ENCODE results near the gene CORIN.

Gene CORIN

DNA sequence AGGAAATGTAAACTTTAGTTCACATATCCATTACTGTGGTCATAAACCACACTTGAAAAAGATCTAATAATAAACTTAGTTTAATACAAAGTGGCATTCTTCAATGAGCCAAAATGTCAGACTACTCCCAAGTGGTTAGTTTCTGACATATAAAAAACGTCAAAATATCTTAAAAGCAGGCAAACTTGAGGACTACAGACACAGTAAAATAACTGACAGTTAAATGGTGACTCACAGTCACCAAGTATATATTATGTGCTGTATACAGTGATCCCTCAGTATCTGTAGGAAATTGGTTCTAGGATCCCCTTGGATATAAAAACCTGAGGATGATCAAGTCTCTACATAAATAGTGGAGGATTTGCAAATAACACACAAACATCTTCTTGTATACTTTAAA lies 11.6 kb upstream of the CORIN start:
- CTCF ChIA-PET: no interaction called here

DNA sequence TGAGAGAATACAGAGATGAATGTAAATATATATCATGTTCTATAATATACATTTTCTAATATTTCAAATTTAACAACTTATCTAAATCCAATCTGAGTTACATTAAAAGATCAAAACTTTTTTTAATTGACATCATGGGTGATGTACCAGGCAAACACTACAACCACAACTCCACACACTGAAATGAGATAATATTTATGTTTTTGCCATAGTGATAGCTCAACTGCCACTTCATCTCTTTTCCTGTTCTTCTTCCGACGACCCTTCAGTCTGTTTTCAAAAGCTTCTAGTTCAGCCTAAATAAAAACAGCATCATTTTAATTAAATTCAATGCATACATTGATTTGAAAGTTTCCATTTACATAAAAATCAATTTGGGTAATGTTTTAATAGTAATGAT lies 10.2 kb upstream of the CORIN start:
- peak in 2 of 3 donors; percentile 53 to 65 for DNase-seq
- WGBS (ENCODE audit: insufficient coverage): no CpG with 5 or more reads among the region's 2 CpGs
- peaks cover 3 to 17% (median 11%) of the 10 kb centered on the region in 4 experiments for H3K36me3 ChIP-seq (ENCODE audit: control insufficient read depth in 4 of 4, insufficient read depth in 4 of 4, low read length in 3 of 4)
- ChIA-PET POLR2A (no interaction called here), CTCF (interaction anchor here (0.9 to 1.2 kb wide), 2 partner anchors 8 to 11 kb away, joined by 3 to 4 read pairs; no protein-coding TSS in a partner anchor)
- no peaks in the 10 kb centered on the region for H3K27me3 ChIP-seq (replicated peaks in 2 of 5; ENCODE audit: control insufficient read depth in 4 of 5, insufficient read depth in 5 of 5, low read length in 4 of 5)
- no peaks in the 10 kb centered on the region for H3K4me1 ChIP-seq (ENCODE audit: control extremely low read depth in 1 of 4, control insufficient read depth in 4 of 4, insufficient read depth in 4 of 4, low read length in 3 of 4)
- H3K9me3 ChIP-seq (ENCODE audit: control extremely low read depth in 1 of 5, control insufficient read depth in 4 of 5, insufficient read depth in 2 of 5, low read depth in 1 of 5, low read length in 4 of 5): no peaks in the 10 kb centered on the region
- no peak overlapping the region for H3K27ac ChIP-seq (ENCODE audit: insufficient read depth in 1 of 2, low read depth in 1 of 2, low read length in 2 of 2, poor library complexity in 1 of 2, severe bottlenecking in 2 of 2)
- H3K4me3 ChIP-seq (ENCODE audit: control insufficient read depth in 1 of 7, extremely low read depth in 1 of 7, insufficient read depth in 4 of 7, low read depth in 2 of 7, low read length in 6 of 7): no peak overlapping the region

More for the DNA sequence above, 11.6 kb upstream of the CORIN start:
- H3K4me1 ChIP-seq (ENCODE audit: control extremely low read depth in 1 of 4, control insufficient read depth in 4 of 4, insufficient read depth in 4 of 4, low read length in 3 of 4): no peaks in the 10 kb centered on the region
- POLR2A ChIA-PET: no interaction called here
- WGBS (ENCODE audit: insufficient coverage): no CpG with 5 or more reads among the region's 1 CpG
- no peak overlapping the region for H3K27ac ChIP-seq (ENCODE audit: insufficient read depth in 1 of 2, low read depth in 1 of 2, low read length in 2 of 2, poor library complexity in 1 of 2, severe bottlenecking in 2 of 2)
- no peaks in the 10 kb centered on the region for H3K27me3 ChIP-seq (replicated peaks in 2 of 5; ENCODE audit: control insufficient read depth in 4 of 5, insufficient read depth in 5 of 5, low read length in 4 of 5)
- no peak for DNase-seq
- no peaks in the 10 kb centered on the region for H3K9me3 ChIP-seq (ENCODE audit: control extremely low read depth in 1 of 5, control insufficient read depth in 4 of 5, insufficient read depth in 2 of 5, low read depth in 1 of 5, low read length in 4 of 5)
- peaks cover 4 to 24% (median 15%) of the 10 kb centered on the region in 4 experiments for H3K36me3 ChIP-seq (ENCODE audit: control insufficient read depth in 4 of 4, insufficient read depth in 4 of 4, low read length in 3 of 4)
- H3K4me3 ChIP-seq (ENCODE audit: control insufficient read depth in 1 of 7, extremely low read depth in 1 of 7, insufficient read depth in 4 of 7, low read depth in 2 of 7, low read length in 6 of 7): no peak overlapping the region

DNA sequence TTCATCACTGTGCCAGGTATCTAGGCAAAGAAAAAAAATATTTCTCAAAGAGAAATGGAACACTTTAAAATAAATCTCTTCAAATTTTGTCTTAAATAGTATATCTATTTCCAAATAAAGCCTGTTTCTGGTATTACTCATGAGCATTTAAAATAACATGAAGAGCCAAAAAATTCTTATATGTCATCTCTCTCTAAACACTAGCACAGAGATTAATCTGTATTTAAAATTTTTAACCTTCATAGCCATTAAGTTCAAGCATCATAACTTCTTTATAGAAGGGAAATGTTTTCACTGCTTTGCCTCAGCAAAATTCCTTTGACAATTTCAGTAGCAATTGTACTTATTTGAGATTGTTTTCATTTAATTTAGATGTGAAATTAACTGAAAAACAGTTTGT lies 5.1 kb upstream of the CORIN start:
- DNase-seq: no peak
- CTCF ChIA-PET: interaction anchor here (1.3 to 9.5 kb wide), 2 partner anchors 10 to 136 kb away, joined by 3 to 109 read pairs; no protein-coding TSS in a partner anchor
- POLR2A ChIA-PET: no interaction called here

DNA sequence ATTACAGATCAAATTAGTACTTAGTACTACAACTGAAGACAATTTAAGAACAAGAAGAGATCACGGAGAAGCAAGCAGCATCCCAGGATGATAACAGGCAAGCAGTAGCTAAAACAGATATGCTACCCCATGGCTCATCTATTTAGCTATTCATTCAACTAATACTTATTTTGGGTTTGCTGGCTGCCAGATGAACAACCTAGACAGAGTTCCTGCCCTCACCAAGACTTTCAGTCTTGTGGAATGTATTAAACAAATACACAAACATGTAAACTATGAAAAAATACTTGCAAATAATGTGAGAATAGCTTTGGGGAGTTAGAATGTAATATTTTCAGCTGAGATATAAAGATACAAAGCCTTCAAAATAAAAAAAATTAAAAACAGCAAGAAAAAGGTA lies 2.4 kb upstream of the CORIN start:
- Histone ChIP-seq H3K27me3 (replicated peaks in 2 of 5; ENCODE audit: control insufficient read depth in 4 of 5, insufficient read depth in 5 of 5, low read length in 4 of 5) (peaks cover 0 to 28% (median 6%) of the 10 kb centered on the region in 5 experiments), H3K27ac (ENCODE audit: insufficient read depth in 1 of 2, low read depth in 1 of 2, low read length in 2 of 2, poor library complexity in 1 of 2, severe bottlenecking in 2 of 2) (no peak overlapping the region), H3K4me1 (ENCODE audit: control extremely low read depth in 1 of 4, control insufficient read depth in 4 of 4, insufficient read depth in 4 of 4, low read length in 3 of 4) (peaks cover 10 to 28% (median 26%) of the 10 kb centered on the region in 4 experiments), H3K36me3 (ENCODE audit: control insufficient read depth in 4 of 4, insufficient read depth in 4 of 4, low read length in 3 of 4) (peaks cover 3 to 10% (median 4%) of the 10 kb centered on the region in 4 experiments), H3K4me3 (ENCODE audit: control insufficient read depth in 1 of 7, extremely low read depth in 1 of 7, insufficient read depth in 4 of 7, low read depth in 2 of 7, low read length in 6 of 7) (no peak overlapping the region), H3K9me3 (ENCODE audit: control extremely low read depth in 1 of 5, control insufficient read depth in 4 of 5, insufficient read depth in 2 of 5, low read depth in 1 of 5, low read length in 4 of 5) (no peaks in the 10 kb centered on the region)
- ChIA-PET CTCF (interaction anchor here (0.7 to 9.5 kb wide), 5 partner anchors 10 to 133 kb away, joined by 3 to 109 read pairs (median 4); no protein-coding TSS in a partner anchor), POLR2A (no interaction called here)
- no peak for DNase-seq
- 88% methylated on average over 1 of the region's 1 CpG for WGBS (ENCODE audit: insufficient coverage)

More for the DNA sequence above, 5.1 kb upstream of the CORIN start:
- Histone ChIP-seq H3K4me3 (ENCODE audit: control insufficient read depth in 1 of 7, extremely low read depth in 1 of 7, insufficient read depth in 4 of 7, low read depth in 2 of 7, low read length in 6 of 7) (no peak overlapping the region), H3K9me3 (ENCODE audit: control extremely low read depth in 1 of 5, control insufficient read depth in 4 of 5, insufficient read depth in 2 of 5, low read depth in 1 of 5, low read length in 4 of 5) (no peaks in the 10 kb centered on the region), H3K4me1 (ENCODE audit: control extremely low read depth in 1 of 4, control insufficient read depth in 4 of 4, insufficient read depth in 4 of 4, low read length in 3 of 4) (peaks cover 0 to 1% (median under 1%) of the 10 kb centered on the region in 4 experiments), H3K36me3 (ENCODE audit: control insufficient read depth in 4 of 4, insufficient read depth in 4 of 4, low read length in 3 of 4) (peaks cover 6 to 10% (median 7%) of the 10 kb centered on the region in 4 experiments), H3K27ac (ENCODE audit: insufficient read depth in 1 of 2, low read depth in 1 of 2, low read length in 2 of 2, poor library complexity in 1 of 2, severe bottlenecking in 2 of 2) (no peak overlapping the region), H3K27me3 (replicated peaks in 2 of 5; ENCODE audit: control insufficient read depth in 4 of 5, insufficient read depth in 5 of 5, low read length in 4 of 5) (peaks cover 0 to 4% (median 0%) of the 10 kb centered on the region in 5 experiments)

DNA sequence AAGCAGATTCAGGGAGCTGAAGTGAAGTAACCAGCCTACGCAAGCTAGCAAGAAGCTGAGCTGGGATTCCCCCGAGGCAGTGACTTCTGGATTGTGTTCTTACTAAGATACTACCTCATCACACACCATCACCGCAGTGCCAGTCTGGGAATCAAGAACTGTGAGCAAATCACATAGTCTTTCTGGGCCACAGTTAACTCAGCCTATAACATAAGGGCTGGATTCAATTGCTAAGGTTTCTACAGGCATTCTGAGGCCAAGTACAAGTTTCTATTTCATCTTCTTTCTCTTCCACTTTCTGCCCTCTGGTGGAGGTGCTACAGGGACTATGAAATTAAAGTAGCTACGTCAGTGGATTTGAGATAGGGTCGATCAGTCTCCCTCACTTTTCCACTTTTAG lies 1.4 kb upstream of the CORIN start:
- 100% methylated on average over 1 of the region's 5 CpGs for WGBS (ENCODE audit: insufficient coverage)
- no peak overlapping the region for H3K4me3 ChIP-seq (ENCODE audit: control insufficient read depth in 1 of 7, extremely low read depth in 1 of 7, insufficient read depth in 4 of 7, low read depth in 2 of 7, low read length in 6 of 7)
- CTCF ChIA-PET: interaction anchor here (0.7 to 9.5 kb wide), 10 partner anchors 9 to 152 kb away, joined by 3 to 109 read pairs (median 4); no protein-coding TSS in a partner anchor
- peaks cover 0 to 28% (median 6%) of the 10 kb centered on the region in 5 experiments for H3K27me3 ChIP-seq (replicated peaks in 2 of 5; ENCODE audit: control insufficient read depth in 4 of 5, insufficient read depth in 5 of 5, low read length in 4 of 5)
- no peak overlapping the region for H3K27ac ChIP-seq (ENCODE audit: insufficient read depth in 1 of 2, low read depth in 1 of 2, low read length in 2 of 2, poor library complexity in 1 of 2, severe bottlenecking in 2 of 2)
- H3K4me1 ChIP-seq (ENCODE audit: control extremely low read depth in 1 of 4, control insufficient read depth in 4 of 4, insufficient read depth in 4 of 4, low read length in 3 of 4): peaks cover 12 to 32% (median 30%) of the 10 kb centered on the region in 4 experiments
- H3K36me3 ChIP-seq (ENCODE audit: control insufficient read depth in 4 of 4, insufficient read depth in 4 of 4, low read length in 3 of 4): peaks cover 3 to 8% (median 4%) of the 10 kb centered on the region in 4 experiments
- H3K9me3 ChIP-seq (ENCODE audit: control extremely low read depth in 1 of 5, control insufficient read depth in 4 of 5, insufficient read depth in 2 of 5, low read depth in 1 of 5, low read length in 4 of 5): no peaks in the 10 kb centered on the region
- DNase-seq: peak; percentile 38 to 65 (median 61)
- POLR2A ChIA-PET: no interaction called here

DNA sequence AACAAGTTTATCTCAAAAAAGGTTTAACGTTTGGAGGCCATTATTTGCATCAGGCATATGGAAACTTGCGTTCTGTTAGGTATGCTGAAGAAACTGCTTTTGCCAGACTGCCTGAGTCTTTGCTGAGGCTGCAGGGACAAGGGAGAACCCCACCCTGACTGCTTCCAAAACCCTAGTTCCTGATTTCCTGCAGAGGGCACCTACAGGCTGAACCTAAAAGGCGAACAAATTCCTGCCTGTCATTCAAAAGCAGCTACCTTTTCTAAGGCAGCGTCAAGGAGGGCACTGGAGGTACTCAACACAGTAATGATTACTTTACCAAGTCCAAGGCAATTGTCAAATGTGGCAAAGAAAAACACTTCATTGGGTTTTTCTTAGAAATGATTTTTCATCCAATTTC lies 578 bp upstream of the CORIN start:
- no peaks in the 10 kb centered on the region for H3K9me3 ChIP-seq (ENCODE audit: control extremely low read depth in 1 of 5, control insufficient read depth in 4 of 5, insufficient read depth in 2 of 5, low read depth in 1 of 5, low read length in 4 of 5)
- peaks cover 0 to 4% (median 1%) of the 10 kb centered on the region in 4 experiments for H3K36me3 ChIP-seq (ENCODE audit: control insufficient read depth in 4 of 4, insufficient read depth in 4 of 4, low read length in 3 of 4)
- 93% methylated on average over 4 of the region's 4 CpGs for WGBS (ENCODE audit: insufficient coverage)
- ChIA-PET POLR2A (no interaction called here), CTCF (interaction anchor here (1.4 to 9.5 kb wide), 3 partner anchors 8 to 145 kb away, joined by 4 to 109 read pairs (median 26); no protein-coding TSS in a partner anchor)
- peak overlapping the region in 1 of 7 experiments; percentile 82 for H3K4me3 ChIP-seq (ENCODE audit: control insufficient read depth in 1 of 7, extremely low read depth in 1 of 7, insufficient read depth in 4 of 7, low read depth in 2 of 7, low read length in 6 of 7)
- peaks cover 12 to 32% (median 30%) of the 10 kb centered on the region in 4 experiments for H3K4me1 ChIP-seq (ENCODE audit: control extremely low read depth in 1 of 4, control insufficient read depth in 4 of 4, insufficient read depth in 4 of 4, low read length in 3 of 4)
- H3K27ac ChIP-seq (ENCODE audit: insufficient read depth in 1 of 2, low read depth in 1 of 2, low read length in 2 of 2, poor library complexity in 1 of 2, severe bottlenecking in 2 of 2): no peak overlapping the region
- peak in 1 of 3 donors; percentile 8 for DNase-seq
- peaks cover 0 to 28% (median 6%) of the 10 kb centered on the region in 5 experiments for H3K27me3 ChIP-seq (replicated peaks in 2 of 5; ENCODE audit: control insufficient read depth in 4 of 5, insufficient read depth in 5 of 5, low read length in 4 of 5)
